ENCODE data around the gene SH3TC2.

- TF ChIP-seq, protein P1, sequence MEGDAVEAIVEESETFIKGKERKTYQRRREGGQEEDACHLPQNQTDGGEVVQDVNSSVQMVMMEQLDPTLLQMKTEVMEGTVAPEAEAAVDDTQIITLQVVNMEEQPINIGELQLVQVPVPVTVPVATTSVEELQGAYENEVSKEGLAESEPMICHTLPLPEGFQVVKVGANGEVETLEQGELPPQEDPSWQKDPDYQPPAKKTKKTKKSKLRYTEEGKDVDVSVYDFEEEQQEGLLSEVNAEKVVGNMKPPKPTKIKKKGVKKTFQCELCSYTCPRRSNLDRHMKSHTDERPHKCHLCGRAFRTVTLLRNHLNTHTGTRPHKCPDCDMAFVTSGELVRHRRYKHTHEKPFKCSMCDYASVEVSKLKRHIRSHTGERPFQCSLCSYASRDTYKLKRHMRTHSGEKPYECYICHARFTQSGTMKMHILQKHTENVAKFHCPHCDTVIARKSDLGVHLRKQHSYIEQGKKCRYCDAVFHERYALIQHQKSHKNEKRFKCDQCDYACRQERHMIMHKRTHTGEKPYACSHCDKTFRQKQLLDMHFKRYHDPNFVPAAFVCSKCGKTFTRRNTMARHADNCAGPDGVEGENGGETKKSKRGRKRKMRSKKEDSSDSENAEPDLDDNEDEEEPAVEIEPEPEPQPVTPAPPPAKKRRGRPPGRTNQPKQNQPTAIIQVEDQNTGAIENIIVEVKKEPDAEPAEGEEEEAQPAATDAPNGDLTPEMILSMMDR (IDR thresholded peaks at IDR 0.05; ENCODE audit: low read depth, low read length), result no peak
- no peak for TF ChIP-seq MYC (IDR thresholded peaks at IDR 0.05; ENCODE audit: low read depth, low read length)
- TF ChIP-seq POLR2A (IDR thresholded peaks at IDR 0.05; ENCODE audit: extremely low read depth, insufficient read length), result no peak
- TF ChIP-seq, protein P2, sequence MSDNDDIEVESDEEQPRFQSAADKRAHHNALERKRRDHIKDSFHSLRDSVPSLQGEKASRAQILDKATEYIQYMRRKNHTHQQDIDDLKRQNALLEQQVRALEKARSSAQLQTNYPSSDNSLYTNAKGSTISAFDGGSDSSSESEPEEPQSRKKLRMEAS (IDR thresholded peaks at IDR 0.05; ENCODE audit: low read depth, low read length), result no peak
Observed at GRCh38 chr5:149063017-149063687, at the start of gene SH3TC2.
